ENCODE results near the gene PDE1C. TPM values are rescaled to one million over a fixed set of nuclear protein-coding genes. Genes with fewer than 3 reads are reported as not detected.

PDE1C gene
- total RNA-seq, 1 donor from 2014 or later, result 2.3 TPM

- no peak overlapping the region for H3K4me3 ChIP-seq (ENCODE audit: low read depth, low read length)
- no peaks in the 10 kb centered on the region for H3K27me3 ChIP-seq (ENCODE audit: control insufficient read depth, insufficient read depth, low read length)
- no peaks in the 10 kb centered on the region for H3K36me3 ChIP-seq (ENCODE audit: control insufficient read depth, insufficient read depth, low read length)
- no peak for TF ChIP-seq CTCF (IDR thresholded peaks at IDR 0.05; ENCODE audit: insufficient read depth, low read length, poor library complexity, severe bottlenecking)
- no peak for DNase-seq (ENCODE audit: low read depth)
Measured at GRCh38 chr7:32042900-32043299, 27.3 kb downstream of the PDE1C start.

- Histone ChIP-seq H3K27me3 (ENCODE audit: control insufficient read depth, insufficient read depth, low read length) (no peaks in the 10 kb centered on the region), H3K36me3 (ENCODE audit: control insufficient read depth, insufficient read depth, low read length) (no peaks in the 10 kb centered on the region), H3K4me3 (ENCODE audit: low read depth, low read length) (no peak overlapping the region)
- TF ChIP-seq CTCF (IDR thresholded peaks at IDR 0.05; ENCODE audit: insufficient read depth, low read length, poor library complexity, severe bottlenecking), result no peak
- DNase-seq (ENCODE audit: low read depth), result no peak
Measured at GRCh38 chr7:32039000-32039756, 31.0 kb downstream of the PDE1C start.

GRCh38 chr7:32037650-32038198 lies 32.5 kb downstream of the PDE1C start:
- TF ChIP-seq CTCF (IDR thresholded peaks at IDR 0.05; ENCODE audit: insufficient read depth, low read length, poor library complexity, severe bottlenecking), result no peak
- Histone ChIP-seq H3K27me3 (ENCODE audit: control insufficient read depth, insufficient read depth, low read length) (no peaks in the 10 kb centered on the region), H3K36me3 (ENCODE audit: control insufficient read depth, insufficient read depth, low read length) (no peaks in the 10 kb centered on the region), H3K4me3 (ENCODE audit: low read depth, low read length) (no peak overlapping the region)
- DNase-seq (ENCODE audit: low read depth), result no peak

GRCh38 chr7:32036557-32036956 lies 33.6 kb downstream of the PDE1C start:
- Histone ChIP-seq H3K4me3 (ENCODE audit: low read depth, low read length) (no peak overlapping the region), H3K36me3 (ENCODE audit: control insufficient read depth, insufficient read depth, low read length) (no peaks in the 10 kb centered on the region), H3K27me3 (ENCODE audit: control insufficient read depth, insufficient read depth, low read length) (no peaks in the 10 kb centered on the region)
- DNase-seq (ENCODE audit: low read depth), result no peak
- no peak for TF ChIP-seq CTCF (IDR thresholded peaks at IDR 0.05; ENCODE audit: insufficient read depth, low read length, poor library complexity, severe bottlenecking)

GRCh38 chr7:32034052-32034451 lies 36.2 kb downstream of the PDE1C start:
- H3K4me3 ChIP-seq (ENCODE audit: low read depth, low read length), result no peak overlapping the region
- H3K27me3 ChIP-seq (ENCODE audit: control insufficient read depth, insufficient read depth, low read length), result no peaks in the 10 kb centered on the region
- no peak for DNase-seq (ENCODE audit: low read depth)
- TF ChIP-seq CTCF (IDR thresholded peaks at IDR 0.05; ENCODE audit: insufficient read depth, low read length, poor library complexity, severe bottlenecking), result no peak
- H3K36me3 ChIP-seq (ENCODE audit: control insufficient read depth, insufficient read depth, low read length), result no peaks in the 10 kb centered on the region

- H3K27me3 ChIP-seq (ENCODE audit: control insufficient read depth, insufficient read depth, low read length), result no peaks in the 10 kb centered on the region
- DNase-seq (ENCODE audit: low read depth), result no peak
- H3K36me3 ChIP-seq (ENCODE audit: control insufficient read depth, insufficient read depth, low read length), result no peaks in the 10 kb centered on the region
- no peak overlapping the region for H3K4me3 ChIP-seq (ENCODE audit: low read depth, low read length)
- no peak for TF ChIP-seq CTCF (IDR thresholded peaks at IDR 0.05; ENCODE audit: insufficient read depth, low read length, poor library complexity, severe bottlenecking)
Measured at GRCh38 chr7:32033006-32033405, 37.2 kb downstream of the PDE1C start.

Data from kidney epithelial cell (primary cell).